Bronchus fibroblast of lung (primary cell): ENCODE data around the gene NPAS1. TPM values are rescaled to one million over a fixed set of nuclear protein-coding genes. Genes with fewer than 3 reads are reported as not detected.

Source experiments
- total RNA-seq: library from RNA; depleted of rRNA; stranded (reverse); fragments of >200 nt; gene quantifications from 2 replicates; pipeline ENCODE4 v1.2.3, GENCODE V29; 2015

Gene NPAS1
- 0.15 and 0.34 TPM in 2 replicates for total RNA-seq

GRCh38 chr19:47019431-47020041, at the start of gene NPAS1:
TSS of gene NPAS1 (plus strand) at chr19:47019837. CDS start at chr19:47021048, 1,211 bp downstream.

Other genes with a start within 250 kb of the NPAS1 start
- 282 and 284 TPM in 2 replicates for gene SLC1A5, start 231.2 kb upstream of the NPAS1 start, total RNA-seq
- gene AP2S1, start 169.0 kb upstream of the NPAS1 start, total RNA-seq = 280 and 286 TPM in 2 replicates
- gene ARHGAP35, start 158.8 kb upstream of the NPAS1 start, total RNA-seq = 20.0 and 20.1 TPM in 2 replicates
- 49.4 and 58.7 TPM in 2 replicates for gene TMEM160, start 28.8 kb downstream of the NPAS1 start, total RNA-seq
- 26.3 and 28.7 TPM in 2 replicates for gene ZC3H4, start 93.9 kb downstream of the NPAS1 start, total RNA-seq
- 176 and 203 TPM in 2 replicates for gene SAE1, start 111.0 kb downstream of the NPAS1 start, total RNA-seq
- gene BBC3, start 211.4 kb downstream of the NPAS1 start, total RNA-seq = 14.7 and 16.8 TPM in 2 replicates
- 13.6 and 15.3 TPM in 2 replicates for gene CCDC9, start 236.7 kb downstream of the NPAS1 start, total RNA-seq